WI38 (cell line): Measurements from ENCODE around the gene CNTF.
A peak's percentile ranks its signal among the peaks of the same experiment; 100 is the strongest.

ENCODE experiments used
- H3K4me3 ChIP-seq: 2 replicates; pipeline ENCODE4 v1.5.1; 2011; ENCODE audit warnings: low read depth, mild to moderate bottlenecking, control low read depth, low read length
- CTCF ChIP-seq: IDR thresholded peaks from 2 replicates; pipeline ENCODE4 v1.5.1; 2012; ENCODE audit warnings: low read depth, mild to moderate bottlenecking, control low read depth, low read length

The CNTF gene

GRCh38 chr11:58578136-58578634 lies 44.3 kb upstream of the CNTF start:
- peak overlapping the region; percentile 92 for H3K4me3 ChIP-seq
- TF ChIP-seq CTCF = no peak

- peak within 1 kb of the TSS; percentile 92 for H3K4me3 ChIP-seq
- TF ChIP-seq CTCF = no peak
Observed at GRCh38 chr11:58578635-58579191, 43.8 kb upstream of the CNTF start, which contains the start of gene ZFP91. Gene ZFP91 (plus strand): TSS chr11:58579063. CDS start chr11:58579282, 219 bp downstream.

- peak; percentile 66 for TF ChIP-seq CTCF
- peak overlapping the region; percentile 92 for H3K4me3 ChIP-seq
Observed at GRCh38 chr11:58579192-58580129, 43.0 kb upstream of the CNTF start.

- no peak for TF ChIP-seq CTCF
- H3K4me3 ChIP-seq = peak overlapping the region; percentile 92
Observed at GRCh38 chr11:58580311-58580710, 42.2 kb upstream of the CNTF start.

GRCh38 chr11:58582437-58582836 lies 40.0 kb upstream of the CNTF start:
- TF ChIP-seq CTCF = no peak

GRCh38 chr11:58586998-58587397 lies 35.5 kb upstream of the CNTF start:
- TF ChIP-seq CTCF = no peak

More at GRCh38 chr11:58582437-58582836, 40.0 kb upstream of the CNTF start:
- no peak overlapping the region for H3K4me3 ChIP-seq

GRCh38 chr11:58591659-58592058 lies 30.8 kb upstream of the CNTF start:
- TF ChIP-seq CTCF = no peak
- H3K4me3 ChIP-seq = no peak overlapping the region

More at GRCh38 chr11:58586998-58587397, 35.5 kb upstream of the CNTF start:
- no peak overlapping the region for H3K4me3 ChIP-seq
